ENCODE results near the gene NUDT3.
"Not testable (repeated sequence)": the region's sequence is repeated elsewhere in the genome, so short reads cannot be mapped to it uniquely, and the experiment has no call there.

Gene NUDT3

GRCh38 chr6:34280216-34280615, 112.3 kb downstream of the NUDT3 start:
- no peak for FAIRE-seq

GRCh38 chr6:34278833-34279232, 113.6 kb downstream of the NUDT3 start:
- FAIRE-seq = no peak

GRCh38 chr6:34277763-34278112, 114.7 kb downstream of the NUDT3 start:
- no peak for FAIRE-seq

DNA sequence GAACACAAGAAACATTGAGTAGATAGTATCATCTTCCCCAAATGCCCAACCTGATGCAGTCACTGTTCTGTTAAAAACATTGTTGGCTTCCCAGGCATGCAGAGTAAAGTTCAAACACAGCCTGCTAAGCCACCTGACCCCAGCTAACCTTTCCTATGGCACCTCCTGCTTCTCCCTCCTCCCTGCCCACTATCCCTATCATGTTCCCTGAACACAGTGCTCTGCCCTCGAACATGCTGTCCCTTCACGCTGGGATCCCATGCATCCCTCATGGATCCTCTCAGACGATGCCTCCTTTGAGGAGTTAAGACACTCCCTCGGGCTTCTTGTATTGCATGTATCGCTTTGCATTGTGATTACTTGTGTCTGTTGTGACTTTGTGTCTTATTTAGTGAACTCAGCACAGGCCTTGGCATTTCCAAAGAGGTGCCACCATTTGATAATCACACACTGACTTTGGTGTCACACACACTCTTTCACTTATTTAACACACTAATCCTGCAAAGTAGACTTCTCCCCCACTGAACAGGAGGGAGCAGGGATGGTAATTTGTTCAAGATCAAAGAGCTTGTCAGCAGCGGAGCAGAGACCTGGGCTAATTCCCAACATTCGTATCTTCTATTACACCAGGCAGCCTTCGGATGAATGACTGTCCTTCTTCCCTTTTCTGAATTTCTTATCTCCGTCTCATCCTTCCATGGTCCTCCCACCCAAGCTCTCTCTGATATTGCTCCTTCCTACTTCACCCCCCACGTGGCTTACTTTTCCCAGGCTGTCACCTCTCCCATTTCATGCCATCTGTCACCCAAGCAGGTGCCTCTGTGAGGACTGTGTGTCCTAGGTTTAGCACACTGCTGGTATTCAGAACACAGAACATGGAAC, 115.3 kb downstream of the NUDT3 start:
- no peak for FAIRE-seq

DNA sequence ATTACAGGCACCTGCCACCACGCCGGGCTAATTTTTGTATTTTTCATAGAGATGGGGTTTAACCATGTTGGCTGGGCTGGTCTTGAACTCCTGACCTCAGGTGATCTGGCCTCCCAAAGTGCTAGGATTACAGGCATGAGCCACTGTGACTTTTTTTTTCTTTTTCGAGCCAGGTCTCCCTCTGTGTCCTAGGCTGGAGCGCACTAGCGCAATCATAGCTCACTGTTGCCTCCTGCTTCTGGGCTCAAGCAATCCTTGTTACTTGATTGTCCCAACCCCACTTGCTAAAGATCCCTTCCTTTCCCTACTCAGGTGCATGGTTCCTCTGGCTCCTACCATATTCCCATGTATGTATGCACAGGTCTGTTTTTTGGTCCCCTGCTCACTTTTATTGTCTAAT, 116.3 kb downstream of the NUDT3 start:
- FAIRE-seq = no peak

- no peak for FAIRE-seq
Observed at GRCh38 chr6:34275128-34275804, 117.2 kb downstream of the NUDT3 start.

DNA sequence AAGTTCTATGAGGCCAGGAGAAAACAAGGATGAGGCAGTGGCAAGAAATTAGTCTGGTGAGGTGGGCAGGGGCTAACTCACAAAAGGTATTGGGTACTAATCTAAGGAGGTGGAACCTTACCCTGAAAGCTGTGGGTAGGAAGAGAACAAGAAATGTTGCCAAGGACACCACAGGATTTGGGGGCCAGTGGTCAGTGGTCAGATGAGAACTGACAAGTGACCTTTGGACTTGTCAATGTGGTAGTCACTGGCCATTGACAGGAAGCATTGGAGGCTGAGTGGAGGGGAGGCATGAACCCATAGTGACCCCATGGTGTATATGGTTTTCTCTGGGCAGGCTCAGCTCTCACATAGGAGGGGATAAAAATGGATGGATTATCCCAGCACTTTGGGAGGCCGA, 118.3 kb downstream of the NUDT3 start:
- FAIRE-seq = no peak

DNA sequence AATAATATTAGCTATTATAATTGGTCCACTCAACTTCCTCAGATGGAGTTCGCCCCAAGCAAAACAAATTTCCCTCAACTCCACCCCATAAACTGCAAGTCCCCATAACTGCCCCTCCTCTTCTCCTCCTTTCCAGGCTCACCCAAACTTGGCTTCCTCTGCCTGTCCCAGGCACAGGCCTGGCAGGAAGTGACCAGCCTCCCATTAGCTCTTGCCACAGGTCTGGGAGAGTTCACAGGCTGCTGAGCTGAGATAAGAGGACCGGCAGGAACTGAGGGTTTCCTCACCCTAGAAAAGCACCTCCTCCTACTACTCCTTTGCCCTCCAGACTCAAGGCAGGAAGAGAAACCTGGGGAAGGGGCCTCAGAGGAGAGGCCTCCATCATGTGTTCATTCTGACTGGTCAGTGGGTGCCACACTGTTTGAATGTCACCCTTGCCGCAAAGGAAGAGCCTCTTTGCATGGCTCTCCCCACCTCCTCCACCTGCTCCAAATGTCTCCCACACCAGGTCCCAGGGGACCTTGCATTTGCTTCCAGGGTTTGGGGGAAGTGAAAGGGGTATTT, 119.1 kb downstream of the NUDT3 start:
- no peak for FAIRE-seq

DNA sequence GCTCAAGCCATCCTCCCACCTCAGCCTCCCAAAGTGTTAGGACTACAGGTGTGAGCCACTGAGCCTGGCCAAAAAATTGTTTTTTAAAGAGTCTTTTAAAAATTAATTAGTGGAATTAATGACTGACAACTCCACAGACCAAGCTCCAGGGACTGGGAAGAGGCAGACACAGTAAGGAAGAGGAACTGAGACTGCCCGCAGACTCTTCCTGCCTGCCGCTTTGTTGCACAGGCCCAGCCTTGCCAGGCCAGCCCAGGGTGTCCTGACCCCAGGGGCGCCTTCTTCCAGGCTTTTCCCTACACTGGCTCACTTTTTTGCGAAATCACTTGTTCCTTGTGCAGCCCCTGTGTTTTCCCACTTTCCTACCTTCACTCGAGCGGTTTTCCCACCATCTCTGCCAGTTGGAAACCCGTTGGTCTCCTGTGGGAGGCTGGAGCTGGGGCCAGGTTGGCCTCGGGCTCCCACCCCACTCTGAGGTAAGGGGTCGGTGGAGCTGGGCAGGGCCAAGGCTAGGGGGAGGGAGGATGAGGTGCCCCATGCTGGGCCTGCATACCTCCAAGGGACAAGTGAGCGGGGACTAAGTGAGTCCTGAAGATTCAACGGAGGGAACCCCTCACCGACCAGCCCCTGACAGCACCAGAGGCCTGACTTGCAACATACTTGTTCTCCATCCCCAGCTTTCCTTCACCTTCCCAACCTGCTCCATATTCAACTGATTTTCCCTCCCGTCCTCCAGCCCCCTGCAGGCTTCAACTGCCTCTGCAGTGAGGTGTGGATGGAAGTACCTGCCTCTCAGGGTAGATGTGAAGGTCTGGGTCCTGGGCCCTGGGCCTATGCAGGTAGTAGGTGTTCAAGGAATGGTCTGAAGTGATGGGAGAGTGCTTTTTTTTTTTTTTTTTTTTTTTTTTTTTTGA, 120.2 kb downstream of the NUDT3 start:
- no peak for FAIRE-seq

DNA sequence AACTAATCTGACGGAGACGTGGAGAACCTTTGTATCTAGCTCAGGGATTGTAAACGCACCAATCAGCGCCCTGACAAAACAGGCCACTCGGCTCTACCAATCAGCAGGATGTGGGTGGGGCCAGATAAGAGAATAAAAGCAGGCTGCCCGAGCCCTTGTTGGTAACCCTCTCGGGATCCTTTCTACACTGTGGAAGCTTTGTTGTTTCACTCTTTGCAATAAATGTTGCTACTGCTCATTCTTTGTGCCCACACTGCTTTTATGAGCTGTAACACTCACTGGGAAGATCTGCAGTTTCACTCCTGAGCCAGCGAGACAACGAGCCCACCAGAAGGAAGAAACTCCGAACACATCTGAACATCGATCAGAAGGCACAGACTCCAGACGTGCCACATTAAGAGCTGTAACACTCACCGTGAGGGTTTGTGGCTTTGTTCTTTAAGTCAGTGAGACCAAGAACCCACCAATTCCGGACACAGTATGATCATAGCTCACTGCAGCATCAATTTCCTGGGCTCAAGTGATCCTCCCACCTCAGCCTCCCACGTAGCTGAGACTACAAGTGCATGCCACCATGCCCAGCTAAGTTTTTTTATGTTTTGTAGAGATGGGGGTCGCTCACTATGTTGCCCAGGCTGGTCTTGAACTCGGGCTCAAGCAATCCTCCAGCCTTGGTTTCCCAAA, 122.7 kb downstream of the NUDT3 start:
- not testable (repeated sequence) for FAIRE-seq

DNA sequence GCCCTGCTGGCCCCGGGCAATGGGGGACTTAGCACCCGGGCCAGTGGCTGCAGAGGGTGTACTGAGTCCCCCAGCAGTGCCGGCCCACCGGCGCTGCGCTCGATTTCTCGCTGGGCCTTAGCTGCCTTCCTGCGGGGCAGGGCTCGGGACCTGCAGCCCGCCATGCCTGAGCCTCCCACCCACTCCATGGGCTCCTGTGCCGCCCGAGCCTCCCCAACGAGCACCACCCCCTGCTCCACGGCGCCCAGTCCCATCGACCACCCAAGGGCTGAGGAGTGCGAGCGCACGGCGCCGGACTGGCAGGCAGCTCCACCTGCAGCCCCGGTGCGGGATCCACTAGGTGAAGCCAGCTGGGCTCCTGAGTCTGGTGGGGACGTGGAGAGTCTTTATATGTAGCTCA, 123.3 kb downstream of the NUDT3 start:
- not testable (repeated sequence) for FAIRE-seq

DNA sequence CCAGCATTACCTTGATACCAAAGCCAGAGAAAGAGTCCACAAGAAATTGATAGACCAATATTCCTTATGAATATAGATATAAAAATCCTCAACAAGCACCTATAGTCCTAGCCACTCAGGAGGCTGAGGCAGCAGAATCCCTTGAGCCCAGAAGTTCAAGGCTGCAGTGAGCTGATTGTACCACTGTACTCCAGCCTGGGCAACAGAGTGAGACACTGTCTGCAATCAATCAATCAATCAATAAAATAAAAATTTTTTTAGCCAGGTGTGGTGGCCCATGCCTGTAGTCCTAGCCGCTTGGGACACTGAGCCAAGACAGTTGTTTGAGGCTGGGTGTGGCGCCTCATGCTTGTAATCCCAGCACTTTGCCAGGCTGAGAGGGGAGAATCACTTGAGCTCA, 124.7 kb downstream of the NUDT3 start:
- no peak for FAIRE-seq

DNA sequence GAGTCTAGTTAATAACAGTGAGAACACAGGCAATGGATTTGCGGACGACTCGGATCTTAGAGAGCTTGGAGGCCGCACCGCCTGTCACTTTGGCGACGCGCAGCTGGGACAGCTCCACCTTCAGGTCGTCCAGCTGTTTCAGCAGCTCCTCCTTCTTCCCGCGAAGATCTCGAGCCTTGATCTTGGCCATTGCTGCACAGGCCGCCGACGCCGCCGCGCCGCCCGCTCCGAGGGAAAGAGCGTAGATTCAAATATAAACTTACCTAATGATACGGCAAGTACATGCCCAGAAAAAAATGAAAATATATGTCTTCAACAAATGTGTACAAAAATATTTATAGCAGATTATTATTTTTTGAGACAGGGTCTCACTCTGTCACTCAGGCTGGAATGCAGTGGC, 129.0 kb downstream of the NUDT3 start:
- not testable (repeated sequence) for FAIRE-seq

DNA sequence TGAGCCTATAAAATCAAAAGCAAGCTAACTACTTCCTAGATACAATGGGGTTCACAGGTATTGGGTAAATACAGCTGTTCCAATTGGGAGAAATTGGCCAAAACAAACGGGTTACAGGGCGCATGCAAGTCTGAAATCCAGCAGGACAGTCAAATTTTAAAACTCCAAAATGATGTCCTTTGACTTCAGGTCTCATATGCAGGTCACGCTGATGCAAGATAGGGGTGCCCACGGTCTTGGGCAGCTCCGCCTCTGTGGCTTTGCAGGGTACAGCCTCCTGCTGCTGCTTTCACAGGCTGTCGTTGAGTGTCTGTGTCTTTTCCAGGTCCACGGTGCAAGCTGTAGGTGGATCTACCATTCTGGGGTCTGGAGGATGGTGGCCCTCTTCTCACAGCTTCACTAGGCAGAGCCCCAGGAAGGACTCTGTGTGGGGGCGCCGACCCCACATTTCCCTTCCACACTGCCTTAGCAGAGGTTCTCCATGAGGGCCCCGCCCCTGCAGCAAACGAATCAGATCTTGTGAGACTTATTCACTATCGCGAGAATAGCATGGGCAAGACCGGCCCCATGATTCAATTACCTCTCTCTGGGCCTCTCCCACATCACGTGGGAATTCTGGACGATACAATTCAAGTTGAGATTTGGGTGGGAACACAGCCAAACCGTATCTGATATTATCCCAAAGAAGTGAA, 131.7 kb downstream of the NUDT3 start:
- FAIRE-seq = no peak

GRCh38 chr6:34259529-34260069, 132.9 kb downstream of the NUDT3 start:
- no peak for FAIRE-seq

DNA sequence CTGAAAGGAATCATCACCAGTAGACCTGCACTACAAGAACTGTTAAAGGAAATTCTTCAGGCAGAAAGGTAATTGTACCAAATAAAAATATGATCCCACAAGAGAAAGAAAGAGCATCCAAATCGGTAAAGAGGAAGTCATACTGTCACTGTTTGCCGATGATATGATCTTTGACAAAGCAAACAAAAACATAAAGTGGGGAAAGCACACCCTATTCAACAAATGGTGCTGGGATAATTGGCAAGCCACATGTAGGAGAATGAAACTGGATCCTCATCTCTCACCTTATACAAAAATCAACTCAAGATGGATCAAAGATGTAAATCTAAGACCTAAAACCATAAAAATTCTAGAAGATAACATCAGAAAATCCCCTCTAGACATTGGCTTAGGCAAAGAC, 140.1 kb downstream of the NUDT3 start:
- not testable (repeated sequence) for FAIRE-seq

GRCh38 chr6:34249469-34250261, 142.8 kb downstream of the NUDT3 start:
- FAIRE-seq = no peak

- FAIRE-seq = peak; percentile 57
Observed at GRCh38 chr6:34248727-34249468, 143.6 kb downstream of the NUDT3 start, which contains the start of gene SMIM29. TSS of gene SMIM29 (minus strand) at chr6:34249006. CDS start at chr6:34247791, 1,215 bp downstream.

GRCh38 chr6:34248198-34248726, 144.2 kb downstream of the NUDT3 start:
- no peak for FAIRE-seq

Data from A204.1 (cell line).